Right atrium auricular region (tissue), 2 donors: ENCODE results near the gene PHOSPHO2. TPM values are rescaled to one million over a fixed set of nuclear protein-coding genes. Genes with fewer than 3 reads are reported as not detected.

Experiments used
- DNase-seq: peaks from one replicate; pipeline ENCODE4 v3.0.0-alpha.2; 2019; ENCODE audit warnings: low spot score
- H3K27ac ChIP-seq, 2 donors: fragments of 200-600 bp; sonication (generic); 1 replicate in 1 of 2; 2 replicates in 1 of 2; pipeline ENCODE4 v1.5.1; 2016 to 2019
- H3K27me3 ChIP-seq, 2 donors: fragments of 200-600 bp; sonication (generic); one replicate each; pipeline versions ENCODE4 v1.5.1 to v1.6.0; 2017 to 2019
- H3K36me3 ChIP-seq: fragments of 200-600 bp; sonication (generic); one replicate; pipeline ENCODE4 v1.5.1; 2016
- H3K4me1 ChIP-seq, 2 donors: fragments of 200-600 bp; sonication (generic); one replicate each; pipeline versions ENCODE4 v1.5.1 to v1.6.0; 2017 to 2019
- H3K4me3 ChIP-seq, 2 donors: fragments of 200-600 bp; sonication (generic); 1 replicate in 1 of 2; 2 replicates in 1 of 2; pipeline ENCODE4 v1.5.1; 2017 to 2019; ENCODE audit warnings: mild to moderate bottlenecking in 1 of 2, moderate library complexity in 1 of 2
- H3K9me3 ChIP-seq, 2 donors: fragments of 200-600 bp; sonication (generic); one replicate each; pipeline ENCODE4 v1.5.1; 2019
- CTCF ChIP-seq, 2 donors: fragments of 200-600 bp; sonication (generic); IDR thresholded peaks; one replicate each; pipeline ENCODE4 v1.5.1; 2019; ENCODE audit warnings: antibody characterized with exemption in 2 of 2
- total RNA-seq, 2 donors: library from RNA; depleted of rRNA; stranded (reverse); fragments of >200 nt; gene quantifications; one replicate each; pipeline ENCODE4 v1.1.0, GENCODE V29; 2016

The PHOSPHO2 gene
- total RNA-seq, 2 donors from 2014 or later: 3.4 to 4.8 TPM

GRCh38 chr2:169707626-169708025 is 13.4 kb downstream of the PHOSPHO2 start:
- no peaks in the 10 kb centered on the region for H3K27me3 ChIP-seq
- no peaks in the 10 kb centered on the region for H3K9me3 ChIP-seq
- no peak for TF ChIP-seq CTCF (IDR thresholded peaks at IDR 0.05)

GRCh38 chr2:169709331-169709730 is 15.1 kb downstream of the PHOSPHO2 start:
- TF ChIP-seq CTCF (IDR thresholded peaks at IDR 0.05): no peak
- H3K27ac ChIP-seq: no peak overlapping the region
- H3K27me3 ChIP-seq: no peaks in the 10 kb centered on the region

More at GRCh38 chr2:169707626-169708025, 13.4 kb downstream of the PHOSPHO2 start:
- DNase-seq: no peak
- Histone ChIP-seq H3K4me3 (no peak overlapping the region), H3K27ac (no peak overlapping the region), H3K36me3 (no peaks in the 10 kb centered on the region), H3K4me1 (no peaks in the 10 kb centered on the region)

GRCh38 chr2:169709981-169710380 is 15.7 kb downstream of the PHOSPHO2 start:
- no peaks in the 10 kb centered on the region for H3K36me3 ChIP-seq
- DNase-seq: no peak
- no peaks in the 10 kb centered on the region for H3K27me3 ChIP-seq
- H3K9me3 ChIP-seq: no peaks in the 10 kb centered on the region
- no peak overlapping the region for H3K27ac ChIP-seq
- TF ChIP-seq CTCF (IDR thresholded peaks at IDR 0.05): no peak
- H3K4me3 ChIP-seq: no peak overlapping the region
- H3K4me1 ChIP-seq: no peaks in the 10 kb centered on the region

More at GRCh38 chr2:169709331-169709730, 15.1 kb downstream of the PHOSPHO2 start:
- no peaks in the 10 kb centered on the region for H3K9me3 ChIP-seq
- no peak for DNase-seq
- H3K4me3 ChIP-seq: no peak overlapping the region
- no peaks in the 10 kb centered on the region for H3K36me3 ChIP-seq
- no peaks in the 10 kb centered on the region for H3K4me1 ChIP-seq

- no peaks in the 10 kb centered on the region for H3K27me3 ChIP-seq
- DNase-seq: no peak
- no peaks in the 10 kb centered on the region for H3K9me3 ChIP-seq
- H3K36me3 ChIP-seq: no peaks in the 10 kb centered on the region
- H3K4me1 ChIP-seq: peaks cover 0 to 19% of the 10 kb centered on the region in 2 donors
- TF ChIP-seq CTCF (IDR thresholded peaks at IDR 0.05): no peak
- H3K27ac ChIP-seq: no peak overlapping the region
- H3K4me3 ChIP-seq: no peak overlapping the region
Observed at GRCh38 chr2:169711751-169712509, 17.7 kb downstream of the PHOSPHO2 start.

GRCh38 chr2:169712791-169713227 is 18.5 kb downstream of the PHOSPHO2 start:
- H3K4me3 ChIP-seq: no peak overlapping the region
- no peaks in the 10 kb centered on the region for H3K36me3 ChIP-seq
- H3K4me1 ChIP-seq: peaks cover 0 to 20% of the 10 kb centered on the region in 2 donors
- H3K27me3 ChIP-seq: no peaks in the 10 kb centered on the region
- no peak for TF ChIP-seq CTCF (IDR thresholded peaks at IDR 0.05)
- H3K9me3 ChIP-seq: no peaks in the 10 kb centered on the region
- no peak overlapping the region for H3K27ac ChIP-seq
- no peak for DNase-seq
